CD4-positive, alpha-beta T cell (primary cell): ENCODE results near the gene KIAA0586. TPM values are rescaled to one million over a fixed set of nuclear protein-coding genes. Genes with fewer than 3 reads are reported as not detected.
"Not testable (repeated sequence)": the region's sequence is repeated elsewhere in the genome, so short reads cannot be mapped to it uniquely, and the experiment has no call there.

ENCODE experiments used
- ATAC-seq: fragments of 200-7000 bp; cut with Tn5 transposase; one replicate; pipeline ENCODE4 v1.10.0; 2022; ENCODE audit warnings: mild to moderate bottlenecking; ENCODE audit not compliant: poor library complexity
- CTCF ChIA-PET: fragments of 350-600 bp; sonication (Branson Sonifier 250); formaldehyde crosslinking; loops from one replicate; lab custom pipeline; 2021; ENCODE audit warnings: antibody characterized with exemption, inconsistent platforms; lab: Charles Lee
- POLR2A ChIA-PET: fragments of 350-600 bp; sonication (Branson Sonifier 250); formaldehyde crosslinking; loops from one replicate; lab custom pipeline; 2021; ENCODE audit warnings: antibody characterized with exemption, inconsistent platforms; lab: Charles Lee
- DNase-seq, 14 experiments: peaks; one replicate each; pipeline ENCODE4 v3.0.0-alpha.2; 2013 to 2020; ENCODE audit warnings: mixed read lengths in 2 of 14
- H3K27ac ChIP-seq, 2 donors: one replicate each; pipeline versions ENCODE4 v1.5.1 to v1.7.0; 2013; ENCODE audit warnings: low read length in 2 of 2, low read depth in 1 of 2, mild to moderate bottlenecking in 1 of 2
- H3K27me3 ChIP-seq, 2 experiments: 1 replicate in 1 of 2; 2 replicates in 1 of 2; pipeline versions ENCODE4 v1.6.1 to v1.7.0; 2013; ENCODE audit warnings: low read length in 2 of 2, control low read depth in 1 of 2, mild to moderate bottlenecking in 1 of 2, moderate library complexity in 1 of 2; ENCODE audit not compliant: insufficient read depth in 2 of 2, control insufficient read depth in 1 of 2
- H3K36me3 ChIP-seq: one replicate; pipeline ENCODE4 v1.6.1; 2013; ENCODE audit warnings: low read length, control low read depth; ENCODE audit not compliant: insufficient read depth
- H3K4me1 ChIP-seq: one replicate; pipeline ENCODE4 v1.6.1; 2013; ENCODE audit warnings: low read length, control low read depth; ENCODE audit not compliant: insufficient read depth
- H3K4me3 ChIP-seq: one replicate; pipeline ENCODE4 v1.5.1; 2013; ENCODE audit warnings: mild to moderate bottlenecking, low read length, moderate library complexity
- H3K9me3 ChIP-seq, 2 experiments: 1 replicate in 1 of 2; 2 replicates in 1 of 2; pipeline versions ENCODE4 v1.6.1 to v1.7.0; 2013; ENCODE audit warnings: low read length in 2 of 2, mild to moderate bottlenecking in 2 of 2, control low read depth in 1 of 2, moderate library complexity in 1 of 2; ENCODE audit not compliant: control insufficient read depth in 1 of 2, insufficient read depth in 1 of 2
- H3K27ac Mint-ChIP-seq: one replicate; pipeline ENCODE4 v1.8.0; 2020; ENCODE audit warnings: mixed read lengths
- H3K27me3 Mint-ChIP-seq: one replicate; pipeline ENCODE4 v1.8.0; 2021; ENCODE audit warnings: mixed read lengths
- H3K36me3 Mint-ChIP-seq: one replicate; pipeline ENCODE4 v1.8.0; 2021; ENCODE audit warnings: low read depth, mixed read lengths
- H3K4me1 Mint-ChIP-seq: one replicate; pipeline ENCODE4 v1.8.0; 2021; ENCODE audit warnings: low read depth, mixed read lengths
- H3K4me3 Mint-ChIP-seq: one replicate; pipeline ENCODE4 v1.8.0; 2020; ENCODE audit warnings: mild to moderate bottlenecking, mixed read lengths
- H3K9me3 Mint-ChIP-seq: one replicate; pipeline ENCODE4 v1.8.0; 2020; ENCODE audit warnings: mixed read lengths
- CTCF ChIP-seq: fragments of 200-600 bp; IDR thresholded peaks from one replicate; pipeline ENCODE4 v1.8.0; 2022; ENCODE audit warnings: antibody characterized with exemption, mild to moderate bottlenecking
- intact Hi-C, 2 experiments: fragments of 100-400 bp; cut with DNase I in 1 of 2; cut with micrococcal nuclease in 1 of 2; formaldehyde crosslinking; loops; one replicate each; pipeline versions ENCODE4 v1.15.1 to v1.9.0; 2023 to 2025; cut with DNase I, micrococcal nuclease
- total RNA-seq, 174 experiments: library from RNA in 2 of 174; stranded (reverse) in 2 of 174; gene quantifications; one replicate each; pipeline ENCODE4 v1.2.3 and lab custom pipeline; 2021 to 2026

Gene KIAA0586
- total RNA-seq, 2 experiments from 2014 or later = 16.5 to 18.2 TPM

- Histone ChIP-seq H3K27ac (no peak overlapping the region), H3K27me3 (no peaks in the 10 kb centered on the region), H3K36me3 (peaks cover 44% of the 10 kb centered on the region), H3K9me3 (no peaks in the 10 kb centered on the region), H3K4me1 (peaks cover 4% of the 10 kb centered on the region), H3K4me3 (no peak overlapping the region)
- no peak for TF ChIP-seq CTCF
- ATAC-seq (no peak), DNase-seq (no peak)
- H3K27ac Mint-ChIP-seq = no peak overlapping the region
- H3K27me3 Mint-ChIP-seq = no peaks in the 10 kb centered on the region
- H3K4me3 Mint-ChIP-seq = no peak overlapping the region
- H3K4me1 Mint-ChIP-seq = peaks cover 32% of the 10 kb centered on the region
- intact Hi-C loops = no loop called here
- peaks cover 76% of the 10 kb centered on the region for H3K36me3 Mint-ChIP-seq
- POLR2A ChIA-PET = no interaction called here
- CTCF ChIA-PET = no interaction called here
- H3K9me3 Mint-ChIP-seq = no peaks in the 10 kb centered on the region
Observed at GRCh38 chr14:58414845-58415244, 12.7 kb upstream of the KIAA0586 start.

- ChIA-PET CTCF (no interaction called here), POLR2A (interaction anchor here (1.0 kb wide), 1 partner anchor 12 kb away, joined by 4 read pairs; the partner anchor contains the start of genes KIAA0586 and TIMM9)
- H3K4me1 ChIP-seq = peaks cover 4% of the 10 kb centered on the region
- peaks cover 42% of the 10 kb centered on the region for H3K36me3 ChIP-seq
- H3K4me3 Mint-ChIP-seq = no peak overlapping the region
- H3K36me3 Mint-ChIP-seq = peaks cover 77% of the 10 kb centered on the region
- H3K27ac Mint-ChIP-seq = no peak overlapping the region
- peaks cover 32% of the 10 kb centered on the region for H3K4me1 Mint-ChIP-seq
- H3K9me3 Mint-ChIP-seq = no peaks in the 10 kb centered on the region
- DNase-seq (no peak), ATAC-seq (no peak)
- intact Hi-C loops = no loop called here
- H3K9me3 ChIP-seq = no peaks in the 10 kb centered on the region
- H3K4me3 ChIP-seq = no peak overlapping the region
- no peak overlapping the region for H3K27ac ChIP-seq
- no peak for TF ChIP-seq CTCF
- H3K27me3 ChIP-seq = no peaks in the 10 kb centered on the region
- no peaks in the 10 kb centered on the region for H3K27me3 Mint-ChIP-seq
Observed at GRCh38 chr14:58415636-58416547, 11.6 kb upstream of the KIAA0586 start.

GRCh38 chr14:58416934-58417333 is 10.6 kb upstream of the KIAA0586 start:
- H3K9me3 Mint-ChIP-seq, H3K4me3 ChIP-seq, ATAC-seq, intact Hi-C loops, DNase-seq, H3K27me3 ChIP-seq, CTCF ChIA-PET, H3K27ac Mint-ChIP-seq, H3K27ac ChIP-seq, H3K27me3 Mint-ChIP-seq, H3K4me1 ChIP-seq, H3K9me3 ChIP-seq, H3K4me3 Mint-ChIP-seq: not testable (repeated sequence)
- Mint-ChIP-seq H3K4me1 (peaks cover 32% of the 10 kb centered on the region), H3K36me3 (peaks cover 80% of the 10 kb centered on the region)
- POLR2A ChIA-PET = interaction anchor here (1.0 kb wide), 1 partner anchor 10 kb away, joined by 4 read pairs; the partner anchor contains the start of genes KIAA0586 and TIMM9
- H3K36me3 ChIP-seq = peaks cover 46% of the 10 kb centered on the region
